Ascending aorta (tissue), 2 donors: ENCODE data around the gene PDIA5. TPM values are rescaled to one million over a fixed set of nuclear protein-coding genes. Genes with fewer than 3 reads are reported as not detected.

Source experiments
- DNase-seq, 2 donors: peaks; one replicate each; pipeline ENCODE4 v3.0.0-alpha.2; 2019; ENCODE audit warnings: low spot score in 2 of 2
- H3K27ac ChIP-seq, 2 donors: fragments of 200-600 bp; sonication (generic); one replicate each; pipeline ENCODE4 v1.5.1; 2016 to 2017; ENCODE audit warnings: mild to moderate bottlenecking in 1 of 2
- H3K27me3 ChIP-seq: fragments of 200-600 bp; sonication (generic); one replicate; pipeline ENCODE4 v1.5.1; 2017
- H3K36me3 ChIP-seq, 2 donors: fragments of 200-600 bp; sonication (generic); one replicate each; pipeline ENCODE4 v1.5.1; 2016
- H3K4me1 ChIP-seq, 2 donors: fragments of 200-600 bp; sonication (generic); one replicate each; pipeline ENCODE4 v1.5.1; 2016 to 2017; ENCODE audit warnings: mild to moderate bottlenecking in 1 of 2
- H3K4me3 ChIP-seq, 2 donors: fragments of 200-600 bp; sonication (generic); one replicate each; pipeline ENCODE4 v1.5.1; 2016 to 2017; ENCODE audit warnings: mild to moderate bottlenecking in 1 of 2
- H3K9me3 ChIP-seq, 2 donors: fragments of 200-600 bp; sonication (generic); one replicate each; pipeline ENCODE4 v1.5.1; 2016
- intact Hi-C: fragments of 100-400 bp; cut with DNase I; formaldehyde crosslinking; loops from one replicate; pipeline ENCODE4 v1.15.1; 2023
- total RNA-seq: library from RNA; depleted of rRNA; stranded (reverse); fragments of >200 nt; gene quantifications from one replicate; pipeline ENCODE4 v1.1.0, GENCODE V29; 2016
- TF ChIP-seq, protein P1 (sequence below), 3 experiments: fragments of 200-600 bp in 2 of 3; fragments of 450-650 bp in 1 of 3; sonication (generic) in 2 of 3; IDR thresholded peaks; one replicate each; pipeline ENCODE4 v1.5.1; 2016 to 2019; ENCODE audit warnings: antibody characterized with exemption in 3 of 3, mild to moderate bottlenecking in 1 of 3, moderate library complexity in 1 of 3

The PDIA5 gene
- total RNA-seq, 1 donor from 2014 or later: 21.3 TPM

DNA sequence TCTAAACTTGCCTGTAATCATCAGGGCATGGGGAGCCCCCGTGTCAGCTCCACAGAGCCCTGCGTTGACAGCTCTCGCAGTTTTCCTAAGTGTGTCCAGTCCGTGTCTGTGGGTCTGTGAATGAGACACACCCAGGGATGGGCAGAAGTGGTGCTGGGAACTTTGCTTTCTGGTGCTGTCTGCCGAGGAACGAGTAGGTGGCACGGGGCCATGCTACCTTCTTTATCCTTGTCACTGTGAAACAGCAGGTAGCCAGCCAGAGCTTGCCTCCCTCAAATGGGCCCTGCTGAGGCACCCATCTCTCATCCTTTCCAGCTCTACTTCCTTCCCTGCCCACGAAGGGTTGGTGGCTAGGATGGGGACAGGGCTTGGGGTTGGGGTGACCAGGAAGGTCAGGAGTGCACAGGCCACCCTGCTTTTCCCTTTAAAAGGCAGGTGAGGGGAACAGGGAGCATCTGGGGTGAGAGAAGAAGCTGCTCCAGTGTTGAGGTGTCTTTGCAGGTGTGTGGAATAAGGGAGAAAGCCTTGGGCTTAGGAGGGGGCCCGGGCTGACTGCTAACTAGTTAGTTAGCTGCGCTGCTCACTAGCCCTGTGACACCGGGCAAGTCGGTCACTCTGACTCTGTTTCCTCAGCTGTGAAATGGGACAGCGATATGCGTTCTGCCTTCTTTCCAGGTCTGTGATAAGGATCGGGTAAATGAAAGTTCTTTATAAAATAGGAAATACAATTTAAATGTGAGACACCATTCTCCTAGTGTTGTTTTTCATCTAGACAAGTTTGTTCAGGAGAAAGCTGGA lies 27.9 kb downstream of the PDIA5 start:
- intact Hi-C loops: no loop called here
- TF ChIP-seq, protein P1, sequence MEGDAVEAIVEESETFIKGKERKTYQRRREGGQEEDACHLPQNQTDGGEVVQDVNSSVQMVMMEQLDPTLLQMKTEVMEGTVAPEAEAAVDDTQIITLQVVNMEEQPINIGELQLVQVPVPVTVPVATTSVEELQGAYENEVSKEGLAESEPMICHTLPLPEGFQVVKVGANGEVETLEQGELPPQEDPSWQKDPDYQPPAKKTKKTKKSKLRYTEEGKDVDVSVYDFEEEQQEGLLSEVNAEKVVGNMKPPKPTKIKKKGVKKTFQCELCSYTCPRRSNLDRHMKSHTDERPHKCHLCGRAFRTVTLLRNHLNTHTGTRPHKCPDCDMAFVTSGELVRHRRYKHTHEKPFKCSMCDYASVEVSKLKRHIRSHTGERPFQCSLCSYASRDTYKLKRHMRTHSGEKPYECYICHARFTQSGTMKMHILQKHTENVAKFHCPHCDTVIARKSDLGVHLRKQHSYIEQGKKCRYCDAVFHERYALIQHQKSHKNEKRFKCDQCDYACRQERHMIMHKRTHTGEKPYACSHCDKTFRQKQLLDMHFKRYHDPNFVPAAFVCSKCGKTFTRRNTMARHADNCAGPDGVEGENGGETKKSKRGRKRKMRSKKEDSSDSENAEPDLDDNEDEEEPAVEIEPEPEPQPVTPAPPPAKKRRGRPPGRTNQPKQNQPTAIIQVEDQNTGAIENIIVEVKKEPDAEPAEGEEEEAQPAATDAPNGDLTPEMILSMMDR (IDR thresholded peaks at IDR 0.05): no peak
- peaks cover 11 to 41% of the 10 kb centered on the region in 2 donors for H3K4me1 ChIP-seq
- no peak for DNase-seq
- H3K27ac ChIP-seq: no peak overlapping the region
- peaks cover 0 to 5% of the 10 kb centered on the region in 2 donors for H3K36me3 ChIP-seq
- no peaks in the 10 kb centered on the region for H3K9me3 ChIP-seq
- no peaks in the 10 kb centered on the region for H3K27me3 ChIP-seq
- H3K4me3 ChIP-seq: no peak overlapping the region

DNA sequence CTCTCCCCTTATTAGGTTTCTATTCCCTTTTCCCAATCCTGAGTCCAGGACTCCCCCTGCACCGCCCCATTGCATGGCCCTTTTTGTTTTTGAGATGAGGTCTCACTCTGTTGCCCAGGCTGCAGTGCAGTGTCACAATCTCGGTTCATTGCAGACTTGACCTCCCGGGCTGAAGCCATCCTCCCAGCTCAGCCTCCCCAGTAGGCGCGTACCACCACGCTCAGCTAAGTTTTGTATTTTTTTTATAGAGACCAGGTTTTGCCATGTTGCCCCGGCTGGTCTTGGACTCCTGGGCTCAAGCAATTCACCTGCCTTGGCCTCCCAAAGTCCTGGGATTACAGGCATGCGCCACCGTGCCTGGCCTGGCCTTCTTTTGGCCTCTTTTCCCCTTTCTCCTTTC lies 29.3 kb downstream of the PDIA5 start:
- peaks cover 0 to 5% of the 10 kb centered on the region in 2 donors for H3K36me3 ChIP-seq
- peak overlapping the region in 1 of 2 donors; percentile 20 for H3K27ac ChIP-seq
- H3K9me3 ChIP-seq: no peaks in the 10 kb centered on the region
- no peak overlapping the region for H3K4me3 ChIP-seq
- H3K4me1 ChIP-seq: peaks cover 0 to 27% of the 10 kb centered on the region in 2 donors
- intact Hi-C loops: no loop called here
- TF ChIP-seq, protein P1 (IDR thresholded peaks at IDR 0.05): no peak
- no peaks in the 10 kb centered on the region for H3K27me3 ChIP-seq
- no peak for DNase-seq

DNA sequence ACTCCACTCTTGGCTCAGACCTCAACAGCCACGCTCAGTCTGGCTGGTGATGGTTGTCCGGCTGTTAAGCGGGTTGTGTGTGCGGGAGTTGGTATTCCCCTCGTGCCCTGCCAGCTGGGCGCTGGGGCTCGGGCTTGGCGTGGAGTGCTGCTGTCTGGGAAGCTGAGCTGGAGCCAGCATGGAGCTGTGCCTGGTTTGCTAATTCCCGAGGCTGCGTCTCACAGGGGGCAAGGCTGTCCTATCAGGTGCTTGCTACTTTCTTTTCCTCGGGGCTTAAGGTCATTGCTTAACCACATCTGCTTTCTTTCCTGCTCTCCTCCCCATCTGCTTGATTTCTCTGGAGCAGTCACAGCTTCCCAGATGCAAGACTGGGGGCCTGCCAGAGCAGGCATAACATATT lies 29.9 kb downstream of the PDIA5 start:
- Histone ChIP-seq H3K4me1 (peaks cover 0 to 23% of the 10 kb centered on the region in 2 donors), H3K9me3 (no peaks in the 10 kb centered on the region), H3K27ac (peak overlapping the region; percentile 5 to 20), H3K36me3 (peaks cover 0 to 5% of the 10 kb centered on the region in 2 donors), H3K27me3 (no peaks in the 10 kb centered on the region), H3K4me3 (peak overlapping the region in 1 of 2 donors; percentile 18)
- intact Hi-C loops: no loop called here
- TF ChIP-seq, protein P1 (IDR thresholded peaks at IDR 0.05): no peak
- DNase-seq: peak in 1 of 2 donors; percentile 78

DNA sequence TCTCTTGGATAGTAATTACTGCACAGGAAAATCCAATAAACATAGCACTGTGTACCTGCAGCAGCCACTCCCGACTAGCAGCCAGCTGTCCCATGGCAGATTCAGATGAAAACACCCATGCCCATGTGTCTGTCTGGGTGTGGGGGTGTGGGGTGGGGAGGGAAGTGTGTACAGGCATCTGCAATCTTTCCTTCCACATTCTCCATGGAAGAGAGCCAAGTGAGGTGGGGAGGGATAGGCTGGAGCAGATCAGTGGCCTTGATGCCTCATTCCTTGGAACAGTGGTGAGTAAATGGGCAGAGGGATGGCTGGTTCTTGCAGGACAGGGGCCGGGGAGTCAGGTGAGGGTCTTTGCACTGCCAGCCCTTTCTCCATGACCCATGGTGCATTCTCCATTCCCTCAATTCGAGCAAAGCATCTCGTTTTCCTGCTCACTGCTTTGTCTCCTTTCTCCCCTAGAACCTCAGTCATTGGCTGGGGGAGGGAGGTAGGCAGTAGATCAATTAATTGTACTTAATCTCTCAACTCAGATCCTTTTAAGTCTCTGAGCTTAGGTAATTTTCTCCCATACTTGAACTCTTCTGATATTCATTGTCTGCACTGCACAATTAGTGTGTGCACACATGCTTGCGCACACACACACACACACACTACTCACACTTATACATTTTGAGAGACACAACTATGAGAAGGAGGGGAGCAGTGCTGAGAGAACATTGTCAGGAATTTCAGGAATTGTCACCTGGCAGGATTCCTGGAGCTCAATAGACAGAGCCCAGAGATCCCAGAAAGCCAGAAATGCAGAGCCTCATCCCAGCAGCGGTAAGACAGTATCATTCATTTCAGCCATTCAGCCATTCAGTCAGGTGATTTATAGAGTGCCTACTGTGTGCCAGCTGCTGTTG lies 31.9 kb downstream of the PDIA5 start:
- H3K9me3 ChIP-seq: no peaks in the 10 kb centered on the region
- H3K4me1 ChIP-seq: peaks cover 0 to 23% of the 10 kb centered on the region in 2 donors
- peaks cover 13 to 16% of the 10 kb centered on the region in 2 donors for H3K36me3 ChIP-seq
- no peak overlapping the region for H3K27ac ChIP-seq
- DNase-seq: no peak
- intact Hi-C loops: no loop called here
- no peaks in the 10 kb centered on the region for H3K27me3 ChIP-seq
- no peak overlapping the region for H3K4me3 ChIP-seq
- TF ChIP-seq, protein P1 (IDR thresholded peaks at IDR 0.05): no peak

DNA sequence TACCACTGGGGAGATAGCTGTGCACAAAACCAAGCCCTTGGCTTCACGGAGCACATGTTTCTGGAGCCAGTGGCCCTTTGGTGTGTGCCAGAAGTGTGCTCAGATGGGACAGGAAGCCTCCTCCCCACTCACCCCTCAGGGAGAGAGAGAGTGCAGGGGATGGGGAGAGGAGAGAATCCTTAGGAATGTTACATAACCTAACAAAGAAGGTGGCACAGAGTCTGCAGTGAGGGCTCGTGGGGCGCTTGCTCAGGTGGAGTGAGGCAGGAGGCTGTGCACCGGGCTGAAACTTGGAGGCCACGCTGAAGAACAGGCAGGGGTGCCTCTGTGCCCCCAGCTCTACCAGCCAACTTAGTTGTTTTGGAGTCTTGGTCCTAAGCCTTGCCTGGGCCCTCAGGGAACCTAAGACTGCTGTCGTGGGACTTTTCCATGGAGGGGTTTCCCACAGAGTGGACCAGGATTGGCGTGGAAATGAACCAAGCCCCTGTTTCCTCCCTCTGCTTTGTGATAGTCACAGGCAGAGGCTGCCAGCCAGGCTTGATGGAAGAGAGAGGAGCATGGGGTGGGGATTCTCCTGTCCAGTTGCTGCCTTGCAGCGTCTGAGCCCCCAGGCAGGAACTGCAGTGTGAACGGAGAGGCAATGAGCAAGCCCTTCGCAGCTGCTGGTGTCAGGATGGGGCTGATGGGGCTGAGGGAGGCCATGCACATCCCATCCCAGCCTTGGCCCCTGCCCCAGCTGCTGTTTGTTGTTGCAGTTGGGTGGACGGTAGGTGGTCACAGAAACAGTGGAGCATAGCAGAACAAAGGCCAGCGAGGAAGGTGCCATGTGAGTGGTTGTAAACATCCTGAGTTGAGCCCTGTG lies 32.7 kb downstream of the PDIA5 start:
- Histone ChIP-seq H3K9me3 (no peaks in the 10 kb centered on the region), H3K4me1 (peaks cover 0 to 23% of the 10 kb centered on the region in 2 donors), H3K27ac (no peak overlapping the region), H3K36me3 (peaks cover 13 to 25% of the 10 kb centered on the region in 2 donors), H3K4me3 (no peak overlapping the region), H3K27me3 (no peaks in the 10 kb centered on the region)
- TF ChIP-seq, protein P1 (IDR thresholded peaks at IDR 0.05): no peak
- DNase-seq: no peak
- intact Hi-C loops: no loop called here
